ENCODE measurements around the gene ATP9A.

DNA sequence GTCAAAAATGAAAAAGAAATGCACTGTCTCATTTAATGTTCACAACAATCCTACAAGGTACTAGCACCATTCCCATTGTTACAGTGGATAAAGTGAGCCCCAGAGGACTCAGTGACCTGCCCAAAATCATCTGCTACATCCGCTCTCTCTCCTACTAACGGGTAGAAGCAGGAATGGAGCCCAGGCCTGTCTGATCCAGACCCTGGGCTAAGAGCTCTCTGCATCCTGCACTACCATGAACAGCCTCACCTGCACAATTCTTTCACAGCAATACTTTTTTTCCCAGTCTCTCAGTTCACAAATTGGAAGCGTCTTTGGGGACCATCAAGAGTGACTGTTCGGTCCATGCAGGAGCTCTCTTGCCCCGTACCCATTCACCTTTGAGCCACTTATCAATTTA is 31.2 kb downstream of the ATP9A start:
- TF ChIP-seq, protein P1, sequence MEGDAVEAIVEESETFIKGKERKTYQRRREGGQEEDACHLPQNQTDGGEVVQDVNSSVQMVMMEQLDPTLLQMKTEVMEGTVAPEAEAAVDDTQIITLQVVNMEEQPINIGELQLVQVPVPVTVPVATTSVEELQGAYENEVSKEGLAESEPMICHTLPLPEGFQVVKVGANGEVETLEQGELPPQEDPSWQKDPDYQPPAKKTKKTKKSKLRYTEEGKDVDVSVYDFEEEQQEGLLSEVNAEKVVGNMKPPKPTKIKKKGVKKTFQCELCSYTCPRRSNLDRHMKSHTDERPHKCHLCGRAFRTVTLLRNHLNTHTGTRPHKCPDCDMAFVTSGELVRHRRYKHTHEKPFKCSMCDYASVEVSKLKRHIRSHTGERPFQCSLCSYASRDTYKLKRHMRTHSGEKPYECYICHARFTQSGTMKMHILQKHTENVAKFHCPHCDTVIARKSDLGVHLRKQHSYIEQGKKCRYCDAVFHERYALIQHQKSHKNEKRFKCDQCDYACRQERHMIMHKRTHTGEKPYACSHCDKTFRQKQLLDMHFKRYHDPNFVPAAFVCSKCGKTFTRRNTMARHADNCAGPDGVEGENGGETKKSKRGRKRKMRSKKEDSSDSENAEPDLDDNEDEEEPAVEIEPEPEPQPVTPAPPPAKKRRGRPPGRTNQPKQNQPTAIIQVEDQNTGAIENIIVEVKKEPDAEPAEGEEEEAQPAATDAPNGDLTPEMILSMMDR (optimal IDR thresholded peaks at IDR 0.05 in 1 of 3, IDR thresholded peaks at IDR 0.05 in 1 of 3, conservative IDR thresholded peaks at IDR 0.05 in 1 of 3; ENCODE audit: extremely low read depth in 1 of 3, insufficient read depth in 2 of 3, low read length in 3 of 3) = no peak
- TF ChIP-seq EZH2 (IDR thresholded peaks at IDR 0.05; ENCODE audit: low read length) = no peak
